ENCODE results near the gene PDE4D. TPM values are rescaled to one million over a fixed set of nuclear protein-coding genes. Genes with fewer than 3 reads are reported as not detected.

The PDE4D gene
- total and polyA plus RNA-seq, 10 of the 15 experiments (the other 5 are each of a cell fraction or from before 2014, with no cell fraction given) = 0.87 to 4.1 (median 2.2) TPM

- TF ChIP-seq POU2F2 (IDR thresholded peaks at IDR 0.05; ENCODE audit: borderline replicate concordance, low read depth, low read length) (no peak), RAD21 (IDR thresholded peaks at IDR 0.05; ENCODE audit: insufficient read depth, low read depth, low read length) (no peak), IRF4 (IDR thresholded peaks at IDR 0.05; ENCODE audit: low read depth, low read length) (no peak), IRF5 (IDR thresholded peaks at IDR 0.05; ENCODE audit: borderline replicate concordance) (no peak), ZNF217 (IDR thresholded peaks at IDR 0.05) (no peak), DPF2 (IDR thresholded peaks at IDR 0.05) (no peak), EP300 (IDR thresholded peaks at IDR 0.05; ENCODE audit: borderline replicate concordance in 1 of 2, control insufficient read depth in 1 of 2, low read depth in 2 of 2, low read length in 2 of 2) (no peak)
- TF ChIP-seq, protein P1, sequence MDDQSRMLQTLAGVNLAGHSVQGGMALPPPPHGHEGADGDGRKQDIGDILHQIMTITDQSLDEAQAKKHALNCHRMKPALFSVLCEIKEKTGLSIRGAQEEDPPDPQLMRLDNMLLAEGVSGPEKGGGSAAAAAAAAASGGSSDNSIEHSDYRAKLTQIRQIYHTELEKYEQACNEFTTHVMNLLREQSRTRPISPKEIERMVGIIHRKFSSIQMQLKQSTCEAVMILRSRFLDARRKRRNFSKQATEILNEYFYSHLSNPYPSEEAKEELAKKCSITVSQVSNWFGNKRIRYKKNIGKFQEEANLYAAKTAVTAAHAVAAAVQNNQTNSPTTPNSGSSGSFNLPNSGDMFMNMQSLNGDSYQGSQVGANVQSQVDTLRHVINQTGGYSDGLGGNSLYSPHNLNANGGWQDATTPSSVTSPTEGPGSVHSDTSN (IDR thresholded peaks at IDR 0.05; ENCODE audit: insufficient replicate concordance, low read depth, low read length) = no peak
These were observed 637.2 kb downstream of the PDE4D start (continued) for GRCh38 chr5:59256331-59256730.

DNA sequence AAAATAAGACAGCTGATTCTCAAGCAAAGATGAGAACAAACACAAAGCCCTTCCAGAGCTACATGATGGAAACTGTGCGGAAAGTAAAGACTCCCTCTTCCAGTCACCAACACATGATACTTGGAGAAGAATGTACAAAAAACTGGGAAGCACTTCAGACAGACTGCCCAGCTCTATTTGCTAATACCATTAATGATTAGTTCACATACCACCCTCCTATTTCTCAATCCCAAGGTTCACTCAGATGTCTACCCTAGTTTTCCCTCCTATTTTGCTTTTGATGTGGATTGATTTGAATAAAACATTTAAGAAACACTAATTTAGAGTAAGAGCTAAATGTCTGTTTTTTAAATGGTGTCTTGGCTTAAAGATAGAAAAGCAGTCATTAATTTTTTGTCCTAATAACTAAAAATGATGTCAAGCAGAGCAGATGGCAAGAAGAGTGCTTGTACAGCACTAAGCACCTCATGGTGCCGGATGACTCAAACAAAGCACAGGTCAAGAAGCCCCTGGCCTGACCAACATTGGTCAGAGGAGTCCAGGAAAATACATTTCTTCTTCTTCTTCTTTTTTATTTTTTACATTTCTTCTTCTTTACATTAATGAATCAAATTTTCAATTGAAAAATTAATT is 639.4 kb downstream of the PDE4D start:
- no peak overlapping the region for H2AFZ ChIP-seq (ENCODE audit: control insufficient read depth, low read depth, low read length)
- SMC1A ChIA-PET (ENCODE audit: uncharacterized antibody, unreplicated experiment) = interaction anchor here (1.5 kb wide), 1 partner anchor 12 kb away, joined by 3 read pairs; no protein-coding TSS in a partner anchor
- TF ChIP-seq RAD51 (IDR thresholded peaks at IDR 0.05) (no peak), TBL1XR1 (IDR thresholded peaks at IDR 0.05; ENCODE audit: low read depth, low read length) (no peak), LARP7 (IDR thresholded peaks at IDR 0.05) (no peak), NFYB (IDR thresholded peaks at IDR 0.05; ENCODE audit: insufficient read depth, low read depth, low read length) (no peak), EZH2 (IDR thresholded peaks at IDR 0.05; ENCODE audit: borderline replicate concordance, control insufficient read depth, low read depth, low read length) (no peak), SMARCA5 (IDR thresholded peaks at IDR 0.05) (no peak), CBX5 (IDR thresholded peaks at IDR 0.05; ENCODE audit: low read depth) (no peak)
- TF ChIP-seq, protein P2, sequence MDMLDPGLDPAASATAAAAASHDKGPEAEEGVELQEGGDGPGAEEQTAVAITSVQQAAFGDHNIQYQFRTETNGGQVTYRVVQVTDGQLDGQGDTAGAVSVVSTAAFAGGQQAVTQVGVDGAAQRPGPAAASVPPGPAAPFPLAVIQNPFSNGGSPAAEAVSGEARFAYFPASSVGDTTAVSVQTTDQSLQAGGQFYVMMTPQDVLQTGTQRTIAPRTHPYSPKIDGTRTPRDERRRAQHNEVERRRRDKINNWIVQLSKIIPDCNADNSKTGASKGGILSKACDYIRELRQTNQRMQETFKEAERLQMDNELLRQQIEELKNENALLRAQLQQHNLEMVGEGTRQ (IDR thresholded peaks at IDR 0.05; ENCODE audit: borderline replicate concordance, low read depth, low read length) = no peak
- TF ChIP-seq, protein P3, sequence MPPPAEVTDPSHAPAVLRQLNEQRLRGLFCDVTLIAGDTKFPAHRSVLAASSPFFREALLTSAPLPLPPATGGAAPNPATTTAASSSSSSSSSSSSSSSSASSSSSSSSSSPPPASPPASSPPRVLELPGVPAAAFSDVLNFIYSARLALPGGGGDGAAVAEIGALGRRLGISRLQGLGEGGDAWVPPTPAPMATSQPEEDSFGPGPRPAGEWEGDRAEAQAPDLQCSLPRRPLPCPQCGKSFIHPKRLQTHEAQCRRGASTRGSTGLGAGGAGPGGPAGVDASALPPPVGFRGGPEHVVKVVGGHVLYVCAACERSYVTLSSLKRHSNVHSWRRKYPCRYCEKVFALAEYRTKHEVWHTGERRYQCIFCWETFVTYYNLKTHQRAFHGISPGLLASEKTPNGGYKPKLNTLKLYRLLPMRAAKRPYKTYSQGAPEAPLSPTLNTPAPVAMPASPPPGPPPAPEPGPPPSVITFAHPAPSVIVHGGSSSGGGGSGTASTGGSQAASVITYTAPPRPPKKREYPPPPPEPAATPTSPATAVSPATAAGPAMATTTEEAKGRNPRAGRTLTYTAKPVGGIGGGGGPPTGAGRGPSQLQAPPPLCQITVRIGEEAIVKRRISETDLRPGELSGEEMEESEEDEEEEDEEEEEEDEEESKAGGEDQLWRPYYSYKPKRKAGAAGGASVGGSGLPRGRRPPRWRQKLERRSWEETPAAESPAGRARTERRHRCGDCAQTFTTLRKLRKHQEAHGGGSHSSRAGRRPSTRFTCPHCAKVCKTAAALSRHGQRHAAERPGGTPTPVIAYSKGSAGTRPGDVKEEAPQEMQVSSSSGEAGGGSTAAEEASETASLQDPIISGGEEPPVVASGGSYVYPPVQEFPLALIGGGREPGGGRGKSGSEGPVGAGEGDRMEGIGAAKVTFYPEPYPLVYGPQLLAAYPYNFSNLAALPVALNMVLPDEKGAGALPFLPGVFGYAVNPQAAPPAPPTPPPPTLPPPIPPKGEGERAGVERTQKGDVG (CRISPR knock-in tag; IDR thresholded peaks at IDR 0.05) = no peak

More for the DNA sequence above, 639.4 kb downstream of the PDE4D start:
- no peak overlapping the region for H3K4me3 ChIP-seq
- H3K4me1 ChIP-seq (ENCODE audit: control insufficient read depth, insufficient read depth, low read length) = no peaks in the 10 kb centered on the region
- DNase-seq (ENCODE audit: low read depth, low spot score) = no peak
- no peak overlapping the region for H3K27ac ChIP-seq (ENCODE audit: control insufficient read depth, insufficient read depth)
- BruUV-seq (replicated peaks) = no TSS peak
- ATAC-seq = no peak
- FAIRE-seq = no peak
- 88% methylated on average over 2 of the region's 2 CpGs for WGBS (ENCODE audit: insufficient coverage, insufficient replicate concordance, low lambda C conversion rate, missing lambda C conversion rate)
- no peaks in the 10 kb centered on the region for H3K79me2 ChIP-seq (ENCODE audit: control insufficient read depth, insufficient read depth, low read length)
- no peaks in the 10 kb centered on the region for H3K9me3 ChIP-seq (replicated peaks; ENCODE audit: control insufficient read depth, insufficient read depth, low read length)
- CTCF ChIA-PET = interaction anchor here (0.7 to 1.4 kb wide), 2 partner anchors 163 to 182 kb away, joined by 3 read pairs; no protein-coding TSS in a partner anchor
- no peaks in the 10 kb centered on the region for H4K20me1 ChIP-seq (ENCODE audit: control insufficient read depth, insufficient read depth)
- H3K9ac ChIP-seq (ENCODE audit: control insufficient read depth, insufficient read depth, low read length) = no peak overlapping the region
- intact Hi-C loops (cut with micrococcal nuclease; ENCODE audit: unreplicated experiment) (no loop called here), in situ Hi-C loops (cut with MboI) (no loop called here)
- H3K27me3 ChIP-seq (replicated peaks in 1 of 2; ENCODE audit: control insufficient read depth in 2 of 2, insufficient read depth in 2 of 2, low read length in 1 of 2) = no peaks in the 10 kb centered on the region
- RAD21 ChIA-PET (ENCODE audit: unreplicated experiment) = no interaction called here
- no peaks in the 10 kb centered on the region for H3K36me3 ChIP-seq (ENCODE audit: control insufficient read depth in 2 of 2, insufficient read depth in 2 of 2, low read length in 1 of 2)
- no peak overlapping the region for H3K4me2 ChIP-seq (ENCODE audit: control insufficient read depth, insufficient read depth)
- POLR2A ChIA-PET = no interaction called here

Measured in GM12878 (cell line).